ENCODE measurements around the gene MUSK. TPM values are rescaled to one million over a fixed set of nuclear protein-coding genes. Genes with fewer than 3 reads are reported as not detected.
"Not testable (repeated sequence)": the region's sequence is repeated elsewhere in the genome, so short reads cannot be mapped to it uniquely, and the experiment has no call there.

Gene MUSK
- total and polyA plus RNA-seq, 4 experiments from 2014 or later: not detected

DNA sequence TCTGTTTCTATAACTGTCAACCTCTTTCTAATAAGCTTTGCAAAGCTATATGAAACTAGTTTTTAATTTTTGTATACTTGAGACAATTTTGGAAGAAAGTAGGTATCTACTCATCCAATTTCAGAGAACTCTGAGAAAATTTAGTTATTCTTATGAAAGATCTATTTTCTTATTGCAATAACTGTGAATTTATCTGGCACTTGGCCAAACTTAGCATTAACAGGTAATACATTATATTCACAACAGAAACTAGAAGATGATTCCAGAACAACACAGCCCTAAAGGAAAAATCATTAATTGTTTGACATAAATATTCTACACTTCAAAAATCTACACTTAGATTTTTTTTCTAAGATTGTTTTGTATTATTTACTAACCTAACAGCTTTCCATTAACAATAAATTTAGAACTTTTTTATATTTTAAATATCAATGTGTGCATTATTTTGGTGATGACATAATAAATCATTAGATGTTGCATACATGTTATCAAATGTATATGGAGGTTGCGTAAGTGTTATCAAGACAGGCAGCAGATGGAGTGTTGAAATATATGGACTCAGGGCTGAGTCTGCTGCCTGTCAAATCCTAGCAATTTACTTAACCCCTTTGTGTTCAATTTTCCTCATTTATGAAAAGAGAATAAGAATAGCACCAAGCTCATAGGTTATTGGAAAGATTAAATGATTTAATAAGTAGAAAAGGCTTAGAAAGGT lies 141.8 kb downstream of the MUSK start:
- Histone ChIP-seq H3K4me3 (ENCODE audit: low read length in 2 of 2) (no peak overlapping the region), H3K27ac (ENCODE audit: low read depth, low read length) (no peak overlapping the region), H3K9me3 (ENCODE audit: control insufficient read depth in 1 of 2, low read length in 2 of 2) (no peaks in the 10 kb centered on the region), H3K27me3 (ENCODE audit: insufficient read depth, low read length) (no peaks in the 10 kb centered on the region), H3K4me1 (ENCODE audit: insufficient read depth, low read length) (no peaks in the 10 kb centered on the region), H3K36me3 (ENCODE audit: insufficient read depth, low read length) (no peaks in the 10 kb centered on the region)
- ChIA-PET POLR2A (ENCODE audit: partially characterized antibody) (no interaction called here), CTCF (ENCODE audit: partially characterized antibody) (no interaction called here)
- no peaks in the 10 kb centered on the region for H3K36me3 Mint-ChIP-seq
- H3K4me3 Mint-ChIP-seq: no peak overlapping the region
- intact Hi-C loops (cut with micrococcal nuclease): no loop called here
- DNase-seq: no peak
- H3K9me3 Mint-ChIP-seq: peaks cover 0 to 8% (median 3%) of the 10 kb centered on the region in 8 donors
- H3K27ac Mint-ChIP-seq: no peak overlapping the region
- H3K4me1 Mint-ChIP-seq: no peaks in the 10 kb centered on the region
- no peaks in the 10 kb centered on the region for H3K27me3 Mint-ChIP-seq

DNA sequence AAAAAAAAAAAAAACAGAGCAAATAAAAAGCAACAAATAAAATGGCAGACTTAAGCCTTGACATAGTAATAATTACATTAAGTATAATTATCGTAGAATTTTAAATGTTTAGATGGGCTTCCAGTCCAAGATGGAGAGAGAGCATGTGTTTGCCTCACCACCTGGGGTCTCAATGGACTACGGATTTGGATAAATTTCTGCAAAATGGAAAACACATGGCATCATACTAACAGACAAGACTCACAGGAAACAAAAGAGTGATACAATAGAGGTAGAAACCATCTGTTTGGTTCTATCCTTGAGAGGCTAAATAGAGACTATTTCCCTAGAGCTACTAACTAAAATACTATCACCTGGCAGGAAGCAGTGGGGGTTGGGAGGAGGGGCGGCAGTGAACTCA lies 144.3 kb downstream of the MUSK start:
- no peaks in the 10 kb centered on the region for H3K27me3 ChIP-seq (ENCODE audit: insufficient read depth, low read length)
- Mint-ChIP-seq H3K4me3 (no peak overlapping the region), H3K27ac (no peak overlapping the region), H3K27me3 (no peaks in the 10 kb centered on the region), H3K36me3 (no peaks in the 10 kb centered on the region), H3K4me1 (no peaks in the 10 kb centered on the region), H3K9me3 (peaks cover 0 to 10% (median 3%) of the 10 kb centered on the region in 8 donors)
- no peak overlapping the region for H3K27ac ChIP-seq (ENCODE audit: low read depth, low read length)
- H3K4me1 ChIP-seq (ENCODE audit: insufficient read depth, low read length): no peaks in the 10 kb centered on the region
- intact Hi-C loops (cut with micrococcal nuclease): no loop called here
- POLR2A ChIA-PET (ENCODE audit: partially characterized antibody): no interaction called here
- CTCF ChIA-PET (ENCODE audit: partially characterized antibody): no interaction called here
- no peak for DNase-seq
- H3K9me3 ChIP-seq (ENCODE audit: control insufficient read depth in 1 of 2, low read length in 2 of 2): no peaks in the 10 kb centered on the region
- no peaks in the 10 kb centered on the region for H3K36me3 ChIP-seq (ENCODE audit: insufficient read depth, low read length)
- H3K4me3 ChIP-seq (ENCODE audit: low read length in 2 of 2): no peak overlapping the region

DNA sequence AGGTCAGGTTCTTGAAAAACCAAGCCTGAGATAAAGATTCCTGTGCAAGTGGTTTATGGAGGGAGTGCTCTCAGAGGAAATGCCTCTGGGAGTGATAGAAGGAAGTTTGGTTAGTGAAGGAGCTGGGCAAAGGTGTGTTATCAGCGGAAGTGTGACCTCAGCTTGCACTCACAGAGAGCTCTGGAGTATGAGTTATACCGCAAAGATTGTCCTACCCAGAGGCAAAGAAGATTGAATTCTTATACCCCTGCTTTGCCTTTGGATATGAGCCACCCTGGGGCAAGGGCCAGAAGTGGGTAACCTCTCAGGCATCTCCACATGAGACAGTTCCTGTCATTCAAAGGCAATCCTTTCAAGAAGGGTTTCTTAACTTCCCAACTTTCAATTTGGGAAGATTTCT lies 145.6 kb downstream of the MUSK start:
- Mint-ChIP-seq H3K27ac (no peak overlapping the region), H3K4me3 (no peak overlapping the region)
- intact Hi-C loops (cut with micrococcal nuclease): no loop called here

DNA sequence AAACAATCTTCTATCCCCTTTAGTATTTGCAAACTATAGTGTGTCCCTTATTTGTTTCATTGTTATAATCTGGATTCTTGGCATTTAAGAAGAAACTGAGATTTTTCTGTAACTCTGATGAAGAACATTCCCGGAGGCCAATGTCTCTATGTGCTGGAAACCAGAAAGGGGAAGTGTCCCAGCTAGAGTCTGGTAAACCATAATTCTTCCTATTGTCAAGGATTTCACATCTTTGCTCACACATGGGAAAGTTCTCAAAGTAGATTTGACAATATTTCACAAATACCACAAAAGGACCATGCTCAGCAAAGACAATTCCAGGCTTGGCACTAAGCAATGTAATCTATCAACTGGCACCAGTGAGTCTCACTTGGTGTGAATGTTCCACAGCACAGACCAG lies 146.8 kb downstream of the MUSK start:
- Mint-ChIP-seq H3K4me3 (no peak overlapping the region), H3K4me1 (no peaks in the 10 kb centered on the region), H3K27me3 (no peaks in the 10 kb centered on the region), H3K36me3 (no peaks in the 10 kb centered on the region), H3K27ac (no peak overlapping the region), H3K9me3 (peaks cover 0 to 10% (median under 1%) of the 10 kb centered on the region in 8 donors)
- Histone ChIP-seq H3K4me3 (ENCODE audit: low read length in 2 of 2) (no peak overlapping the region), H3K36me3 (ENCODE audit: insufficient read depth, low read length) (no peaks in the 10 kb centered on the region), H3K4me1 (ENCODE audit: insufficient read depth, low read length) (no peaks in the 10 kb centered on the region), H3K27me3 (ENCODE audit: insufficient read depth, low read length) (no peaks in the 10 kb centered on the region), H3K9me3 (ENCODE audit: control insufficient read depth in 1 of 2, low read length in 2 of 2) (no peaks in the 10 kb centered on the region), H3K27ac (ENCODE audit: low read depth, low read length) (no peak overlapping the region)
- POLR2A ChIA-PET (ENCODE audit: partially characterized antibody): no interaction called here
- CTCF ChIA-PET (ENCODE audit: partially characterized antibody): no interaction called here
- intact Hi-C loops (cut with micrococcal nuclease): no loop called here
- DNase-seq: no peak

More for the DNA sequence above, 145.6 kb downstream of the MUSK start:
- no peaks in the 10 kb centered on the region for H3K4me1 ChIP-seq (ENCODE audit: insufficient read depth, low read length)
- Mint-ChIP-seq H3K36me3 (no peaks in the 10 kb centered on the region), H3K9me3 (peaks cover 0 to 10% (median 3%) of the 10 kb centered on the region in 8 donors), H3K4me1 (no peaks in the 10 kb centered on the region), H3K27me3 (no peaks in the 10 kb centered on the region)
- H3K27ac ChIP-seq (ENCODE audit: low read depth, low read length): no peak overlapping the region
- H3K36me3 ChIP-seq (ENCODE audit: insufficient read depth, low read length): no peaks in the 10 kb centered on the region
- H3K9me3 ChIP-seq (ENCODE audit: control insufficient read depth in 1 of 2, low read length in 2 of 2): no peaks in the 10 kb centered on the region
- H3K27me3 ChIP-seq (ENCODE audit: insufficient read depth, low read length): no peaks in the 10 kb centered on the region
- POLR2A ChIA-PET (ENCODE audit: partially characterized antibody): no interaction called here
- CTCF ChIA-PET (ENCODE audit: partially characterized antibody): no interaction called here
- H3K4me3 ChIP-seq (ENCODE audit: low read length in 2 of 2): no peak overlapping the region
- DNase-seq: no peak

DNA sequence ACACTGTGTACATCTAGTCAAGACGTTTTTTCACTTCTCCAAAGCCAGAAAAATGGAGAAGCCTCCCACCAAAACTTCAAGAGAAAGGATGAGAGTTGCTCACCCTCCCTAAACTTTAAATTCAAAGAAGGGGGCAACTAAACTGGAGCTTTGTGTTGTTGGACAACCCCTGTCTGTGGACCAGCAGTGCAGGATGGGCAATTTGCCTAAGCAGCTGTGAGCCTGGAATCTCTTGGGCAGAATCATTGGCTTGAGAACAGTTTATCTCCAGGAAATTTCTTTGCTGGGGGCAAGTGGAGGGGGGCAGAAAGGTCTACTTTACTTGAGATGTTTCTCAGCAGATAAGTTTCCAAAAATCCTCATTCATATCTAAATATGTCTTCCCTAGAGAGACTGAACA lies 151.8 kb downstream of the MUSK start:
- POLR2A ChIA-PET (ENCODE audit: partially characterized antibody): no interaction called here
- Mint-ChIP-seq H3K27me3 (no peaks in the 10 kb centered on the region), H3K4me1 (no peaks in the 10 kb centered on the region), H3K36me3 (no peaks in the 10 kb centered on the region), H3K4me3 (no peak overlapping the region), H3K9me3 (peaks cover 0 to 8% (median 0%) of the 10 kb centered on the region in 8 donors), H3K27ac (no peak overlapping the region)
- CTCF ChIA-PET (ENCODE audit: partially characterized antibody): no interaction called here
- intact Hi-C loops (cut with micrococcal nuclease): no loop called here
- Histone ChIP-seq H3K4me3 (ENCODE audit: low read length in 2 of 2) (no peak overlapping the region), H3K4me1 (ENCODE audit: insufficient read depth, low read length) (no peaks in the 10 kb centered on the region), H3K36me3 (ENCODE audit: insufficient read depth, low read length) (no peaks in the 10 kb centered on the region), H3K27me3 (ENCODE audit: insufficient read depth, low read length) (no peaks in the 10 kb centered on the region), H3K9me3 (ENCODE audit: control insufficient read depth in 1 of 2, low read length in 2 of 2) (no peaks in the 10 kb centered on the region), H3K27ac (ENCODE audit: low read depth, low read length) (no peak overlapping the region)
- DNase-seq: no peak

DNA sequence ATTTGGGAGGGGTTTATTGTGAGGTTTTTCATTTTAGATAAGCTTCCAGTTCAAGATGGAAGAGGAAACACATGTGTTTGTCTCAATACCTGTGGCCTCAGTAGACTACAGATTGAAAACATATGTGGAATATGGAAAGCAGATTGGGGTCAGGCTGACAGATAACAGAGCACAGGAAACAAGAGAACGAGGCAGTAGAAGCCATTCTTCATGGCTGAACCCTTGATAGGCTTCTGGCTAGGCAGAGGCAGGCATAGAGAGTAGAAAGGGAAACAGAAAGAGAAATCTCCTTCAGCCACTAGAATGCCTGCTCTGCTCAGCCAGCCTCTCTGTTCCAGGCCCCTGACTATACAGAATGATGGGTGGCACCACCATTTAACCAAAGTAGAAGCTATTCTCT lies 152.5 kb downstream of the MUSK start:
- intact Hi-C loops (cut with micrococcal nuclease): no loop called here
- ChIA-PET CTCF (ENCODE audit: partially characterized antibody) (no interaction called here), POLR2A (ENCODE audit: partially characterized antibody) (no interaction called here)
- Histone ChIP-seq H3K27me3 (ENCODE audit: insufficient read depth, low read length) (no peaks in the 10 kb centered on the region), H3K4me1 (ENCODE audit: insufficient read depth, low read length) (no peaks in the 10 kb centered on the region), H3K36me3 (ENCODE audit: insufficient read depth, low read length) (no peaks in the 10 kb centered on the region), H3K9me3 (ENCODE audit: control insufficient read depth in 1 of 2, low read length in 2 of 2) (no peaks in the 10 kb centered on the region), H3K27ac (ENCODE audit: low read depth, low read length) (no peak overlapping the region), H3K4me3 (ENCODE audit: low read length in 2 of 2) (no peak overlapping the region)
- Mint-ChIP-seq H3K9me3 (peaks cover 0 to 8% (median 0%) of the 10 kb centered on the region in 8 donors), H3K4me1 (no peaks in the 10 kb centered on the region), H3K27ac (no peak overlapping the region), H3K27me3 (no peaks in the 10 kb centered on the region), H3K4me3 (no peak overlapping the region), H3K36me3 (no peaks in the 10 kb centered on the region)
- DNase-seq: no peak

DNA sequence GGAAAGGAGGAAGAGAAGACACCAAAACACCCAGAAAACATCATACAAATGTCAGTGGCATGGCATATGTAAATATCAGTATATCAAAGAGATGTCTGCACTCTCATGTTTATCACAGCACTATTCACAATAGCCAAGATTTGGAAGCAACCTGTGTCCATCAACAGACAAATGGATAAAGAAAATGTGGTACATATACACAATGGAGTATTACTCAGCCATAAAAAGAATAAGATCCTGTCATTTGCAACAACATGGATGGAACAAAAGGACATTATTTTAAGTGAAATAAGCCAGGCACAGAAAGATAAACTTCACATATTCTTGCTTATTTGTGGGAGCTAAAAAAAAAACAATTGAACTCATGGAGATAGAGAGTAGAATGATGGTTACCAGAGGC lies 156.5 kb downstream of the MUSK start:
- DNase-seq; H3K27me3 Mint-ChIP-seq; H3K36me3 ChIP-seq (ENCODE audit: insufficient read depth, low read length); H3K27ac Mint-ChIP-seq; H3K4me3 ChIP-seq (ENCODE audit: low read length in 2 of 2); H3K4me3 Mint-ChIP-seq; CTCF ChIA-PET (ENCODE audit: partially characterized antibody); H3K9me3 Mint-ChIP-seq; intact Hi-C loops (cut with micrococcal nuclease); H3K36me3 Mint-ChIP-seq; H3K27ac ChIP-seq (ENCODE audit: low read depth, low read length); POLR2A ChIA-PET (ENCODE audit: partially characterized antibody); H3K4me1 Mint-ChIP-seq; H3K27me3 ChIP-seq (ENCODE audit: insufficient read depth, low read length); H3K9me3 ChIP-seq (ENCODE audit: control insufficient read depth in 1 of 2, low read length in 2 of 2); H3K4me1 ChIP-seq (ENCODE audit: insufficient read depth, low read length): not testable (repeated sequence)

DNA sequence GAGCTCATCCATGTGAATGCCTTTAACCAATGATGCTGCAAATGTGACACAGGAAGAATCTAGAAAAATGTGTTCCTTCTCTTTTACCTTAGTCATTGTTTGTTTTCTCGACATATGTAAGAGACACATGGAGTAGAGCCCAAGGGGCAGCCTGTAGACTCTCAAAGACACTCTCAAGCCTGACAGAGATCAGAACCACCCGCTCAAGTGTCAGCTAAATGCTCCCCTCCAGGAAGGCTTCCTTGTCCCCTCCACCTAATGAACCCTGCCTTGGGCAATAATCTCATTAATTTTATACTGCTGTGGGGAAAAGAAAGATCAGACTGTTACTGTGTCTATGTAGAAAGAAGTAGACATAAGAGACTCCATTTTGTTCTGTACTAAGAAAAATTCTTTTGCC lies 157.4 kb downstream of the MUSK start:
- Histone ChIP-seq H3K27me3 (ENCODE audit: insufficient read depth, low read length) (no peaks in the 10 kb centered on the region), H3K4me3 (ENCODE audit: low read length in 2 of 2) (no peak overlapping the region), H3K9me3 (ENCODE audit: control insufficient read depth in 1 of 2, low read length in 2 of 2) (no peaks in the 10 kb centered on the region), H3K36me3 (ENCODE audit: insufficient read depth, low read length) (no peaks in the 10 kb centered on the region), H3K27ac (ENCODE audit: low read depth, low read length) (no peak overlapping the region), H3K4me1 (ENCODE audit: insufficient read depth, low read length) (no peaks in the 10 kb centered on the region)
- Mint-ChIP-seq H3K4me3 (no peak overlapping the region), H3K27ac (no peak overlapping the region), H3K9me3 (peaks cover 0 to 11% (median 5%) of the 10 kb centered on the region in 8 donors), H3K36me3 (no peaks in the 10 kb centered on the region), H3K4me1 (no peaks in the 10 kb centered on the region), H3K27me3 (no peaks in the 10 kb centered on the region)
- CTCF ChIA-PET (ENCODE audit: partially characterized antibody): no interaction called here
- DNase-seq: no peak
- intact Hi-C loops (cut with micrococcal nuclease): no loop called here
- POLR2A ChIA-PET (ENCODE audit: partially characterized antibody): no interaction called here

Measured in CD4-positive, alpha-beta memory T cell (primary cell).